HUES6 (cell line): ENCODE measurements around the gene PFN1.

ENCODE experiments used
- H3K27ac ChIP-seq: 2 replicates; pipeline ENCODE4 v1.7.0; 2013; ENCODE audit warnings: low read depth, mild to moderate bottlenecking, low read length, inconsistent platforms
- H3K27me3 ChIP-seq: 2 replicates; pipeline ENCODE4 v1.6.1; 2013; ENCODE audit warnings: low read length; ENCODE audit not compliant: control insufficient read depth, insufficient read depth
- H3K36me3 ChIP-seq: 2 replicates; pipeline ENCODE4 v1.6.1; 2013; ENCODE audit warnings: low read length; ENCODE audit not compliant: control insufficient read depth, insufficient read depth
- H3K4me1 ChIP-seq: 2 replicates; pipeline ENCODE4 v1.6.1; 2013; ENCODE audit warnings: low read length; ENCODE audit not compliant: control insufficient read depth, insufficient read depth
- H3K4me3 ChIP-seq: 2 replicates; pipeline ENCODE4 v1.5.1; 2013; ENCODE audit warnings: low read depth, low read length
- H3K9ac ChIP-seq: one replicate; pipeline ENCODE4 v1.6.1; 2013; ENCODE audit warnings: mild to moderate bottlenecking, low read length
- H3K9me3 ChIP-seq: 2 replicates; pipeline ENCODE4 v1.6.1; 2013; ENCODE audit warnings: low read depth, low read length; ENCODE audit not compliant: control insufficient read depth, insufficient read depth

Gene PFN1

DNA sequence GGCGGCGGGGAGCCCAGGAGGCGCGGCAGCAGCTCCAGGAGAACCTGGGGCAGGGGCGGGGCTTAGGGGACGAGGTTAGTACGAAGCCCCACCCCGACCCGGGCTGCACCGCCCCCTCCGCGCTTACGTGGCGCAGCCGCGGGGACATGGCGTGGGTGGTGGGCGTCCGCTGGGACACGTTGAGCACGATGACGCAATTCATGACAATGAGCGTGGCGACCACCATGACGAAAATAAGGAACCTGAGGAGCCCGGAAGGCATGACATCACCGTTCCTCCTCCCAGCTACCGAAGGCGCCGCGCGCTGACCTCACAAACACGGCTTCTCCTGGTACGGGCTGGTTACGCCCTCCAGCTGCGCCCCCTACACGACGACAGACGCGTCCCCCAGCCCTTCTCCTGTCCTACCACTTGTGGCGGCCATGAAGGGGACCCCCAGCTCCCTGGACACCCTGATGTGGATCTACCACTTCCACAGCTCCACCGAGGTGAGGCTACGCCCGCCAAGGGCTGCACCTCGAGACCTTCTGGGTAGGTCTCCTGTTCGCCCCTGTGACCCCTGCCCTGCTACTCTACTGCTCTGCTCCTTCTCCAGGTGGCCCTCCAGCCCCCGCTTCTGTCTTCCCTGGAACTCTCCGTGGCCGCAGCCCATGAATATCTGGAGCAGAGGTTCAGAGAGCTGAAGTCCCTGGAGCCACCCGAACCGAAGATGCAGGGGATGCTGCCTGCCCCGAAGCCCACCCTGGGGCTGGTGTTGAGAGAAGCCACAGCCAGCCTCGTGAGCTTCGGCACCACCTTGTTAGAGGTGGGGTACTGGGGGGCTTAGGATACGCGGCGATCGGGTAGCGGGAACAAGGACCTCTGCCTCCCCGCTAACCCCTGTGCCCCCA lies 48.7 kb downstream of the PFN1 start, which contains the start of gene C17orf107:
Gene C17orf107 (plus strand): TSS at position 196 of the 890 bp plus-strand sequence. CDS start 227 bp downstream, at position 423.
- no peaks in the 10 kb centered on the region for H3K9me3 ChIP-seq
- H3K27me3 ChIP-seq: peaks cover 3% of the 10 kb centered on the region; the same call in 1 of the 2 replicates
- H3K9ac ChIP-seq: peak within 1 kb of the TSS; percentile 41
- H3K36me3 ChIP-seq: peaks cover 22% of the 10 kb centered on the region
- peaks cover 21% of the 10 kb centered on the region for H3K4me1 ChIP-seq
- no peak within 1 kb of the TSS; the same call in 1 of the 2 replicates for H3K27ac ChIP-seq
- H3K4me3 ChIP-seq: peak within 1 kb of the TSS; percentile 56

DNA sequence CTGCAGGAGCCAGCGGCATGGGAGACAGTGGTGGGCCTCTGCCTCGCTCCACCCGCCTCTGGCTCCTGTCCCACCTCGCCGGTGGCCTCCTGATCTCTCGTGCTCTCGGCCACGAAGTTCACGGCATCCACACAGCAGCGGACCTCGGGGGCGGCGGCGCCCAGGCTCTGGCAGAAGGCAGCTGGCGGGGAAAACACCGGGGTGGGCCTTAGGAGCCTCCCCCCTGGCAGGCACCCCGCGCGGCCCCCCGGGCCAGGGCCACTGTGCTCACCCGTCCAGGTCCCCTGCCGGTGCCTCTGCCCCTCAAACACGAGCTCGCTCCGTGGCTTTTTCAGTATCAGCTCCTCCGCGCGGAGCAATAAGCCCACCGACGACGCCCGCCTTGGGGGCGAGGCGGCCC lies 49.4 kb downstream of the PFN1 start:
- peaks cover 21% of the 10 kb centered on the region for H3K4me1 ChIP-seq
- peak overlapping the region; percentile 56 for H3K4me3 ChIP-seq
- H3K27me3 ChIP-seq: peaks cover 3% of the 10 kb centered on the region; the same call in 1 of the 2 replicates
- no peak overlapping the region; the same call in 1 of the 2 replicates for H3K27ac ChIP-seq
- peak overlapping the region; percentile 38 for H3K9ac ChIP-seq
- no peaks in the 10 kb centered on the region for H3K9me3 ChIP-seq
- peaks cover 28% of the 10 kb centered on the region for H3K36me3 ChIP-seq

DNA sequence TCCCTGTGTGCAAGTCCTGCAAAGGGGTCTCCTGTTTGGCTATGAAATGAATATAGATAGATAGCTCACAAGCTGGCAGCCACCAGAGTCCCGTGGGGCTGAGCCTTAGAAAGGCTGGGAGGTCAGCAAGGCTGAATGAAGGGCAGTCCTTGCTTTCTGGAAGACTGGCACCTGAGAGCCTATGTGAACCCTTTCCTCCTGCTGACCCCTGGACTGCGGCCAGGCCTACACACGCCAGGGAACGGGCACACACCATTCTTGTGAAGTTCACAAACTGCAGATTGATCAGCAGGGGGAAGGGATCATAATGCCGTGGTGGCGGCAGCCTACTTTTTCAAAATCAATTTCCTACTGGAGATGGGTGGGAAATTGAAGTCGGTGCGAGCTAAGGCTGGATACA lies 50.0 kb downstream of the PFN1 start:
- peaks cover 3% of the 10 kb centered on the region; the same call in 1 of the 2 replicates for H3K27me3 ChIP-seq
- peak overlapping the region; percentile 38 for H3K9ac ChIP-seq
- H3K27ac ChIP-seq: no peak overlapping the region
- H3K4me1 ChIP-seq: peaks cover 20% of the 10 kb centered on the region
- H3K9me3 ChIP-seq: no peaks in the 10 kb centered on the region
- peak overlapping the region; percentile 56 for H3K4me3 ChIP-seq
- peaks cover 34% of the 10 kb centered on the region for H3K36me3 ChIP-seq

DNA sequence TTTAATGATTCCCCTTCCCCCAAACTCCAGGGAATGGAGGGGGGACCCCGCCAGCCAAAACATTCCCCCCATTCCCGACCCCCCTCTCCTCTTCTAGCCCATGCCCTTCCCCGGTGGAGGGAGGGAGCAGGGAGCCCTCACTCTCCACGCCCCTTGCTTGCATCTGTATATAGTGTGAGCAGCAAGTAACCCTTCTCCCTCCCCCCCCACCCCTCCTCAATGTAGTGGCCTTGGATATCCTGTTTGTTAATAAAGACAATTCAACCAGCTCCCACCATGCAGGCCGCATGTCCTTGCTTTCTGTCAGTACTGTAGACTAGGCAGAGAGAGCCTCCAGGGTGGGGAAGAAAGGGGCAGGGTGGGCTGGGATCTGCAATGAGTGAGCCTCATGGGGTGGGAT lies 50.5 kb downstream of the PFN1 start:
- H3K9me3 ChIP-seq: no peaks in the 10 kb centered on the region
- H3K4me1 ChIP-seq: peaks cover 14% of the 10 kb centered on the region; the same call in 1 of the 2 replicates
- peaks cover 3% of the 10 kb centered on the region; the same call in 1 of the 2 replicates for H3K27me3 ChIP-seq
- H3K4me3 ChIP-seq: no peak overlapping the region
- H3K36me3 ChIP-seq: peaks cover 40% of the 10 kb centered on the region
- H3K9ac ChIP-seq: no peak overlapping the region
- H3K27ac ChIP-seq: no peak overlapping the region

DNA sequence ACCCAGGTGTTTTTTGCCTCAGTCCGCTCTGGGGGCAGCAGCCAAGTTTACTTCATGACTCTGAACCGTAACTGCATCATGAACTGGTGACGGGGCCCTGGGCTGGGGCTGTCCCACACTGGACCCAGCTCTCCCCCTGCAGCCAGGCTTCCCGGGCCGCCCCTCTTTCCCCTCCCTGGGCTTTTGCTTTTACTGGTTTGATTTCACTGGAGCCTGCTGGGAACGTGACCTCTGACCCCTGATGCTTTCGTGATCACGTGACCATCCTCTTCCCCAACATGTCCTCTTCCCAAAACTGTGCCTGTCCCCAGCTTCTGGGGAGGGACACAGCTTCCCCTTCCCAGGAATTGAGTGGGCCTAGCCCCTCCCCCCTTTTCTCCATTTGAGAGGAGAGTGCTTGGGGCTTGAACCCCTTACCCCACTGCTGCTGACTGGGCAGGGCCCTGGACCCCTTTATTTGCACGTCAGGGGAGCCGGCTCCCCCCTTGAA lies 51.1 kb downstream of the PFN1 start:
- Histone ChIP-seq H3K27me3 (peaks cover 3% of the 10 kb centered on the region; the same call in 1 of the 2 replicates), H3K9ac (no peak overlapping the region), H3K36me3 (peaks cover 43% of the 10 kb centered on the region), H3K4me1 (peaks cover 11% of the 10 kb centered on the region; the same call in 1 of the 2 replicates), H3K4me3 (no peak overlapping the region), H3K9me3 (no peaks in the 10 kb centered on the region), H3K27ac (no peak overlapping the region)

DNA sequence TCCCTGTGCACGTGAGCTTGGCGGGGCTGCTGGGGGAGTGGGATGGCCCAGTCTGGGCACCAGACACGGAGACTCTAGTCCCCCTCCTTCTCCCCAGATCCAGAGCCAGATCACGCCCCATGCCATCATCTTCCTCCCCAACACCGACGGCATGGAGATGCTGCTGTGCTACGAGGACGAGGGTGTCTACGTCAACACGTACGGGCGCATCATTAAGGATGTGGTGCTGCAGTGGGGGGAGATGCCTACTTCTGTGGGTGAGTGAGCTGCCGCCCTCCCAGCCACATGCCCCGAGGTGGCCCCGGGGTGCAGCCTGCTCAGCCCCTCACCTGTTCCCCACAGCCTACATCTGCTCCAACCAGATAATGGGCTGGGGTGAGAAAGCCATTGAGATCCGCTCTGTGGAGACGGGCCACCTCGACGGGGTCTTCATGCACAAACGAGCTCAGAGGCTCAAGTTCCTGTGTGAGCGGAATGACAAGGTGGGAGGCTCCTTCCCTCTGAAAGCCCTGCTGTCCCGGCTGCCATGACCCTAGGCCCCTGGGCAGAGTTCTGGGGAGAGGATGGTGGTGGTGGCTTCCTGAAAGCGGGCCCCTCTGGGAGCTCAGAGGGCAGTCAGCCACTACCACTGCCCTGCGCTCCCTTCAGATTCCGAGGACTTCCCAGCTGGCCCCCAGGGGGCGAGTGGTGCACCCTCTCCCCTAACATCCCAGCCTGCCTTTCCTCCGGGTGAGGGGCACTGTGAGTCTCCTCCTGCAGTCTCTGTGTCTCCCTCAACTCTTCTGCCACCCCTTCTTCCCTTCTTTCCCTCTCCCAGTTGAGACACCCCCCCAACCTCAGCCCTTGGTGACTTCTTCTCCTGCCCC lies 51.8 kb downstream of the PFN1 start:
- H3K27ac ChIP-seq: no peak overlapping the region
- 0 out of 2 replicates have a peak, but pooled peaks cover 8% of the 10 kb centered on the region for H3K4me1 ChIP-seq
- H3K9ac ChIP-seq: no peak overlapping the region
- H3K4me3 ChIP-seq: no peak overlapping the region
- no peaks in the 10 kb centered on the region for H3K9me3 ChIP-seq
- peaks cover 3% of the 10 kb centered on the region; the same call in 1 of the 2 replicates for H3K27me3 ChIP-seq
- peaks cover 48% of the 10 kb centered on the region for H3K36me3 ChIP-seq

DNA sequence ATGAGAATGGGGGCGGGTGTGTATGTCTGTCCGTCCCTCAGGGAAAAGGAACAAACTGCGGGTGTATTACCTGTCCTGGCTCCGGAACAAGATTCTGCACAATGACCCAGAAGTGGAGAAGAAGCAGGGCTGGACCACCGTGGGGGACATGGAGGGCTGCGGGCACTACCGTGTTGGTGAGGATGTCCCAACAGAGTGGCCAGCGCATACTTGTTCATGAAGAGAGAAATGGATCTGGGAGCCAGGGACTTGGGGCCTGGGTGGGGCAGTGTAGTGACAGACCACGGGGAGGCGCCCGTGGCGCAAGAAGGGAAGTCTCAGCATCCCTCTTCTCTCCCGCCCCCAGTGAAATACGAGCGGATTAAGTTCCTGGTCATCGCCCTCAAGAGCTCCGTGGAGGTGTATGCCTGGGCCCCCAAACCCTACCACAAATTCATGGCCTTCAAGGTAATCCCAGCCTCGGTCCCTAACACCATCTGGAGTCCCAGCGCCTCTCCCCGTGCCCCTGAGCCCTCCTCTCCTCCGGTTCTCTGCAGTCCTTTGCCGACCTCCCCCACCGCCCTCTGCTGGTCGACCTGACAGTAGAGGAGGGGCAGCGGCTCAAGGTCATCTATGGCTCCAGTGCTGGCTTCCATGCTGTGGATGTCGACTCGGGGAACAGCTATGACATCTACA lies 52.5 kb downstream of the PFN1 start:
- H3K27ac ChIP-seq: no peak overlapping the region
- H3K4me1 ChIP-seq: 0 out of 2 replicates have a peak, but pooled peaks cover 3% of the 10 kb centered on the region
- H3K4me3 ChIP-seq: no peak overlapping the region
- no peak overlapping the region for H3K9ac ChIP-seq
- no peaks in the 10 kb centered on the region for H3K9me3 ChIP-seq
- H3K27me3 ChIP-seq: peaks cover 3% of the 10 kb centered on the region; the same call in 1 of the 2 replicates
- peaks cover 55% of the 10 kb centered on the region for H3K36me3 ChIP-seq
